H1 (cell line): Measurements from ENCODE around the gene RIPOR1. TPM values are rescaled to one million over a fixed set of nuclear protein-coding genes. Genes with fewer than 3 reads are reported as not detected.

Source experiments
- CTCF ChIA-PET: fragments of 300-600 bp; sonication (Branson Sonifier 250); formaldehyde crosslinking; loops from one replicate; lab custom pipeline; 2021; ENCODE audit not compliant: partially characterized antibody; lab: Charles Lee
- POLR2A ChIA-PET: fragments of 300-600 bp; sonication (Branson Sonifier 250); formaldehyde crosslinking; loops from one replicate; lab custom pipeline; 2021; ENCODE audit warnings: inconsistent platforms; ENCODE audit not compliant: partially characterized antibody; lab: Charles Lee
- DNase-seq, 2 experiments: peaks; one replicate each; pipeline versions ENCODE4 v3.0.0 to v3.0.0-alpha.2; 2010 to 2022; ENCODE audit warnings: low spot score in 2 of 2, low read depth in 1 of 2, mixed read lengths in 1 of 2
- FAIRE-seq: peaks from 2 replicates; lab custom pipeline; 2011; peaks lifted over from hg19 to GRCh38; lab: Jason Lieb, UNC
- H2AFZ ChIP-seq: 2 replicates; pipeline ENCODE4 v1.8.1; 2012; ENCODE audit warnings: low read length, inconsistent platforms
- H2AK5ac ChIP-seq: 2 replicates; pipeline ENCODE4 v1.6.1; 2013; ENCODE audit warnings: low read depth, low read length
- H2BK120ac ChIP-seq: replicated peaks from 2 replicates; pipeline ENCODE3; 2013; ENCODE audit warnings: low read depth, low read length, inconsistent platforms
- H2BK12ac ChIP-seq: 2 replicates; pipeline ENCODE4 v1.6.1; 2013; ENCODE audit warnings: low read depth, low read length
- H2BK15ac ChIP-seq: 2 replicates; pipeline ENCODE4 v1.6.1; 2013; ENCODE audit warnings: low read length
- H2BK20ac ChIP-seq: 2 replicates; pipeline ENCODE4 v1.6.1; 2013; ENCODE audit warnings: low read length
- H2BK5ac ChIP-seq: 2 replicates; pipeline ENCODE4 v1.6.1; 2013; ENCODE audit warnings: low read depth, low read length
- H3K14ac ChIP-seq: 2 replicates; pipeline ENCODE4 v1.6.1; 2013; ENCODE audit warnings: inconsistent platforms; ENCODE audit not compliant: insufficient read length
- H3K18ac ChIP-seq: 2 replicates; pipeline ENCODE4 v1.6.1; 2013; ENCODE audit warnings: low read length; ENCODE audit errors: extremely low read depth
- H3K23ac ChIP-seq: 2 replicates; pipeline ENCODE4 v1.6.1; 2013; ENCODE audit warnings: inconsistent platforms; ENCODE audit not compliant: insufficient read length
- H3K23me2 ChIP-seq: 2 replicates; pipeline ENCODE4 v1.6.1; 2013; ENCODE audit warnings: low read depth, low read length
- H3K27ac ChIP-seq: 2 replicates; pipeline ENCODE4 v1.6.1; 2011; ENCODE audit warnings: low read depth, low read length, inconsistent platforms
- H3K27me3 ChIP-seq, 4 experiments: replicated peaks in 1 of 4; 1 replicate in 1 of 4; 2 replicates in 3 of 4; pipeline versions ENCODE4 v1.6.1 to v1.8.1; 2011 to 2013; ENCODE audit warnings: low read length in 3 of 4, mild to moderate bottlenecking in 3 of 4, inconsistent platforms in 2 of 4, mixed read lengths in 2 of 4, moderate library complexity in 1 of 4; ENCODE audit not compliant: control insufficient read depth in 3 of 4, insufficient read depth in 3 of 4; ENCODE audit errors: extremely low read depth in 1 of 4
- H3K36me3 ChIP-seq, 4 experiments: 2 replicates each; pipeline versions ENCODE4 v1.6.1 to v1.8.1; 2011 to 2013; ENCODE audit warnings: mild to moderate bottlenecking in 4 of 4, low read length in 3 of 4, moderate library complexity in 2 of 4, control low read depth in 1 of 4, inconsistent platforms in 1 of 4; ENCODE audit not compliant: insufficient read depth in 4 of 4, control insufficient read depth in 2 of 4
- H3K4ac ChIP-seq: replicated peaks from 2 replicates; pipeline ENCODE3; 2013; ENCODE audit warnings: low read length, low read depth, mixed read lengths, inconsistent platforms; ENCODE audit not compliant: insufficient read length
- H3K4me1 ChIP-seq, 4 experiments: replicated peaks in 1 of 4; 1 replicate in 1 of 4; 2 replicates in 3 of 4; pipeline versions ENCODE4 v1.6.1 to v1.8.1; 2011 to 2013; ENCODE audit warnings: low read length in 3 of 4, inconsistent platforms in 2 of 4, mixed read lengths in 1 of 4; ENCODE audit not compliant: insufficient read depth in 4 of 4, control insufficient read depth in 3 of 4
- H3K4me2 ChIP-seq, 2 experiments: 2 replicates each; pipeline versions ENCODE4 v1.6.1 to v1.8.1; 2011 to 2013; ENCODE audit warnings: low read depth in 2 of 2, low read length in 2 of 2, control low read depth in 1 of 2, inconsistent platforms in 1 of 2, mild to moderate bottlenecking in 1 of 2; ENCODE audit not compliant: insufficient read depth in 1 of 2
- H3K4me3 ChIP-seq, 4 experiments: fragments of 200-600, 300-600 bp in 1 of 4; sonication (generic), shearing (Covaris generic), sonication (Bioruptor Twin) in 1 of 4; 2 replicates each; pipeline versions ENCODE4 v1.5.1 to v1.8.1; 2011 to 2016; ENCODE audit warnings: low read length in 4 of 4, low read depth in 3 of 4, control low read depth in 2 of 4, inconsistent platforms in 2 of 4, mild to moderate bottlenecking in 2 of 4, mixed read lengths in 1 of 4, moderate library complexity in 1 of 4; ENCODE audit not compliant: insufficient read depth in 2 of 4; ENCODE audit errors: extremely low read depth in 1 of 4
- H3K56ac ChIP-seq: replicated peaks from 2 replicates; pipeline ENCODE3; 2013; ENCODE audit warnings: low read depth, mild to moderate bottlenecking, mixed read lengths, low read length, inconsistent platforms; ENCODE audit not compliant: insufficient read length
- H3K79me1 ChIP-seq: 2 replicates; pipeline ENCODE4 v1.6.1; 2013; ENCODE audit warnings: low read depth, low read length, control low read depth
- H3K79me2 ChIP-seq, 2 experiments: 2 replicates each; pipeline versions ENCODE4 v1.6.1 to v1.8.1; 2012 to 2013; ENCODE audit warnings: low read length in 2 of 2, mild to moderate bottlenecking in 2 of 2, inconsistent platforms in 1 of 2; ENCODE audit not compliant: insufficient read depth in 2 of 2, control insufficient read depth in 1 of 2
- H3K9ac ChIP-seq, 4 experiments: replicated peaks in 1 of 4; 1 replicate in 1 of 4; 2 replicates in 3 of 4; pipeline versions ENCODE4 v1.6.1 to v1.8.1; 2011 to 2013; ENCODE audit warnings: low read depth in 3 of 4, low read length in 3 of 4, control low read depth in 2 of 4, mild to moderate bottlenecking in 2 of 4, moderate library complexity in 2 of 4, inconsistent platforms in 1 of 4; ENCODE audit errors: extremely low read depth in 1 of 4
- H3K9me3 ChIP-seq, 2 experiments: 2 replicates each; pipeline versions ENCODE4 v1.6.1 to v1.8.1; 2012 to 2013; ENCODE audit warnings: mild to moderate bottlenecking in 2 of 2, moderate library complexity in 2 of 2, control low read depth in 1 of 2, inconsistent platforms in 1 of 2, low read depth in 1 of 2, low read length in 1 of 2, mixed read lengths in 1 of 2; ENCODE audit not compliant: insufficient read depth in 2 of 2
- H4K20me1 ChIP-seq, 2 experiments: replicated peaks in 1 of 2; 2 replicates each; pipeline versions ENCODE3 to v1.8.1; 2011 to 2013; ENCODE audit warnings: inconsistent platforms in 2 of 2, low read length in 2 of 2, mild to moderate bottlenecking in 1 of 2; ENCODE audit not compliant: insufficient read depth in 2 of 2, control insufficient read depth in 1 of 2
- H4K5ac ChIP-seq: 2 replicates; pipeline ENCODE4 v1.6.1; 2013; ENCODE audit warnings: low read length, low read depth, mixed read lengths, inconsistent platforms; ENCODE audit not compliant: insufficient read length
- H4K8ac ChIP-seq: 2 replicates; pipeline ENCODE4 v1.8.0; 2013; ENCODE audit warnings: mild to moderate bottlenecking, moderate library complexity, low read length, inconsistent platforms; ENCODE audit not compliant: insufficient read depth; ENCODE audit errors: extremely low read depth
- H4K91ac ChIP-seq: replicated peaks from 2 replicates; pipeline ENCODE3; 2013; ENCODE audit warnings: low read length, mixed read lengths, inconsistent platforms; ENCODE audit not compliant: insufficient read length
- EZH2 ChIP-seq: fragments of 200-600 bp; sonication (generic); IDR thresholded peaks from 2 replicates; pipeline ENCODE4 v1.7.1; 2012; ENCODE audit warnings: low read depth, mild to moderate bottlenecking, moderate library complexity, low read length, inconsistent platforms; ENCODE audit not compliant: severe bottlenecking
- KDM4A ChIP-seq: IDR thresholded peaks from one replicate; pipeline ENCODE4 v1.7.1; 2012; ENCODE audit warnings: low read depth, mild to moderate bottlenecking, moderate library complexity, low read length, inconsistent platforms; ENCODE audit not compliant: severe bottlenecking
- RBBP5 ChIP-seq: IDR thresholded peaks from 2 replicates; pipeline ENCODE4 v1.7.1; 2012; ENCODE audit warnings: low read depth, mild to moderate bottlenecking, inconsistent platforms, low read length, moderate library complexity, borderline replicate concordance
- SIRT6 ChIP-seq: IDR thresholded peaks from one replicate; pipeline ENCODE4 v1.7.1; 2012; ENCODE audit warnings: low read length, inconsistent platforms
- SUZ12 ChIP-seq: fragments of 200-600 bp; sonication (generic); IDR thresholded peaks from 2 replicates; pipeline ENCODE4 v1.6.1; 2012; ENCODE audit warnings: mild to moderate bottlenecking, inconsistent platforms, low read length, moderate library complexity, mixed read lengths
- WGBS, 2 experiments: shearing (Covaris generic) in 1 of 2; methylation state at CpG; one replicate each; pipeline versions ENCODE4 v1.1.6 to v1.1.7; 2013 to 2015; ENCODE audit warnings: low lambda C conversion rate in 2 of 2, mixed read lengths in 2 of 2, inconsistent platforms in 1 of 2, low coverage in 1 of 2, missing lambda C conversion rate in 1 of 2; ENCODE audit not compliant: insufficient replicate concordance in 2 of 2, insufficient coverage in 1 of 2, insufficient read length in 1 of 2; ENCODE audit errors: extremely low coverage in 1 of 2, missing lambda C conversion rate in 1 of 2; 5-methylcytosine and 5-hydroxymethylcytosine counted together
- polyA plus RNA-seq, 7 experiments: library from polyadenylated mRNA; depleted of rRNA in 3 of 7; stranded (reverse) in 5 of 7; unstranded in 2 of 7; fragments of >200 nt in 5 of 7; fragments of 200-250 nt in 2 of 7; gene quantifications; 1 replicate in 5 of 7; 2 replicates in 1 of 7; 4 replicates in 1 of 7; pipeline versions ENCODE4 v1.2.1 to v1.2.3, GENCODE V29; 2011 to 2013; ENCODE audit warnings: missing spikeins in 2 of 7, mixed read lengths in 2 of 7
- total RNA-seq: library from RNA; stranded (reverse); fragmentation: NEBNext Ultra II Directional; extraction: Animal tissue kit (Norgen Biotek cat#: 25700); gene quantifications from 2 replicates; pipeline ENCODE4 v1.2.1, GENCODE V29; 2021

RIPOR1 gene
- total and polyA plus RNA-seq, 2 of the 8 experiments (the other 6 are each of a cell fraction or from before 2014, with no cell fraction given): 2.7 to 10.1 TPM

DNA sequence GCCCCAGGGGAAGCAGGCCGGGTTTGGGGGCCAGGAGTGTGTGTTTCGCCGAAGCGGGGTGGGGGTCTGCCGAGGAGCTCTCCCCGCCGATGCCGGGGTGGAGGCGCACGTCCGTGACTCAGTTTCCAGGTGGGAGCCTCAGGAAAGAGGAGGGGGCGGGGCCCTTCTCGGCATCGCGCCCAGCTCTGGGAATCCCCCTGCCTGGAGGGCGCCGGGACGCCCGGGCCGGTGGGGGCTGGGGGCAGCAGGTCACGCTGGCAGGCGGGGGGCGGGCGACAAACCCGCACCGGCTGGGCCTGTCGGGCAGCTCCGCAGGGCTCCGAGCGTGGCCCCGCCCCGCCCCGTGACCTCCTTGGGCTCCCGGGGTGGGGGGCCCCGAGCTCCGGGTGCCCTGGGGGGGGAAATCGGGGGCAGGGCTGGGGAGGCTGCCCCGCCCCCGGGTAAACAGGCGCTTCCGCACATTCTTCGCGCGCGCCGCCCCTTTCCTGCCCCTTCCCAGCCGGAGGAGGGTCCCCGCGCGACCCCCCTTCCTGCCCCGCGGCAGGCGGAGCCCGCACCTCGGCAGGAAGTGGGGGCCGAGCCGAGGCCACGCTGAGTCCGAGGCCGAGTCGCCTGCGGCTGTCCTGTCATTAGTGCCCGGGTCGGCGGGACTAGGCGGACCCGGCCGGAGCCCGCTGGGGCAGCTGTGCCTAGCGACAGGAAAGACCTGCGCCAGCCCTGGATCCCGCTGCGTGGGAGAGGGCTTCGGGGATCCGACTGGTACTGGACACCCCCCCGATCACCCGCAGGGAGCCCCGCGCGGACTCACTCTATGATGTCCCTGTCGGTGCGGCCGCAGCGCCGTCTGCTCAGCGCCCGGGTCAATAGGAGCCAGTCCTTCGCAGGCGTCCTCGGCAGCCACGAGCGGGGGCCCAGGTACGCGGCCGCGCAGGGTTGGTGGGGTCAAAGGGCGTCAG lies 9.3 kb downstream of the RIPOR1 start:
- Histone ChIP-seq H3K36me3 (peaks cover 0 to 3% (median 0%) of the 10 kb centered on the region in 4 experiments; a peak in 2 of 8 replicates), H2AK5ac (no peak overlapping the region), H3K9ac (peak overlapping the region in 2 of 4 experiments; percentile 34 to 38; a peak in 2 of 7 replicates), H3K56ac (no peak overlapping the region), H3K4me2 (peak overlapping the region; percentile 89 to 91), H3K23me2 (peaks cover 16% of the 10 kb centered on the region; the same call in 1 of the 2 replicates), H2BK15ac (no peak overlapping the region), H3K27ac (no peak overlapping the region), H3K4me1 (peaks cover 0 to 11% (median 6%) of the 10 kb centered on the region in 4 experiments; a peak in 5 of 7 replicates), H4K91ac (no peak overlapping the region), H3K4me3 (peak overlapping the region; percentile 40 to 73 (median 49)), H3K9me3 (no peaks in the 10 kb centered on the region), H4K20me1 (peaks cover 11 to 35% of the 10 kb centered on the region in 2 experiments), H3K79me2 (no peaks in the 10 kb centered on the region), H4K8ac (peak overlapping the region; percentile 85), H3K27me3 (peaks cover 41 to 87% (median 81%) of the 10 kb centered on the region in 4 experiments), H3K14ac (no peak overlapping the region), H3K79me1 (no peaks in the 10 kb centered on the region; the same call in 1 of the 2 replicates), H2BK20ac (no peak overlapping the region), H3K18ac (peak overlapping the region; percentile 48), H2AFZ (no peak overlapping the region), H3K4ac (no peak overlapping the region), H2BK120ac (no peak overlapping the region), H2BK5ac (no peak overlapping the region), H2BK12ac (no peak overlapping the region), H3K23ac (no peak overlapping the region), H4K5ac (no peak overlapping the region)
- FAIRE-seq (no peak), DNase-seq (peak in 1 of 2 experiments; percentile 67)
- peak; percentile 88 for TF ChIP-seq EZH2
- no peak for TF ChIP-seq SIRT6
- TF ChIP-seq RBBP5: peak; percentile 49; the same call in 1 of the 2 replicates
- peak; percentile 39 for TF ChIP-seq KDM4A
- TF ChIP-seq SUZ12: peak; percentile 82
- ChIA-PET CTCF (interaction anchor here (0.6 to 4.1 kb wide), 16 partner anchors 8 to 578 kb away, joined by 3 to 80 read pairs (median 9); partner anchors contain the start of gene CARMIL2), POLR2A (interaction anchor here (0.7 to 5.1 kb wide), 13 partner anchors 9 to 182 kb away, joined by 3 to 27 read pairs (median 3); partner anchors contain the start of genes ACD and CTCF)
- 3% methylated on average over 44 of the region's 97 CpGs; no CpG with 5 or more reads in 1 of the 2 experiments for WGBS, 2 experiments
